HCT116 (cell line): ENCODE results near the gene FAM131C. TPM values are rescaled to one million over a fixed set of nuclear protein-coding genes. Genes with fewer than 3 reads are reported as not detected.

ENCODE experiments used
- ATAC-seq: fragments of 200-7000 bp; cut with Tn5 transposase; 2 replicates; pipeline ENCODE4 v1.9.1; 2020; ENCODE audit warnings: mild to moderate bottlenecking, moderate library complexity
- BruUV-seq: library from RNA; stranded (reverse); fragments of 400-500 nt; replicated peaks from 2 replicates; lab custom pipeline; 2021; lab: Mats Ljungman, UMichigan
- CTCF ChIA-PET: fragments of 300-600 bp; sonication (Branson Sonifier 250); formaldehyde crosslinking; loops from one replicate; lab custom pipeline; 2021; ENCODE audit warnings: antibody characterized with exemption; lab: Charles Lee
- POLR2A ChIA-PET: fragments of 300-600, 350-600 bp; sonication (Branson Sonifier 250); formaldehyde crosslinking; loops from one replicate; lab custom pipeline; 2021; ENCODE audit warnings: antibody characterized with exemption; lab: Charles Lee
- RAD21 ChIA-PET, 2 experiments: fragments of 300-600 bp; sonication (Branson Sonifier 250); formaldehyde crosslinking; loops; one replicate each; lab custom pipeline; 2023; ENCODE audit warnings: low total read pairs in 2 of 2; ENCODE audit not compliant: uncharacterized antibody in 2 of 2, unreplicated experiment in 2 of 2, low non-redundant PET in 1 of 2; lab: Charles Lee
- DNase-seq: peaks from one replicate; pipeline ENCODE4 v3.0.0-alpha.2; 2010; ENCODE audit warnings: low read depth, low spot score
- H2AFZ ChIP-seq: fragments of 200-600 bp; shearing (Covaris generic), sonication (generic); 2 replicates; pipeline ENCODE4 v1.6.1; 2017; ENCODE audit warnings: low read depth, mixed run types, mixed read lengths, antibody characterized with exemption, low read length; ENCODE audit not compliant: poor library complexity, severe bottlenecking
- H3K27ac ChIP-seq: 2 replicates; pipeline ENCODE4 v1.5.1; 2012; ENCODE audit warnings: low read depth, low read length
- H3K27me3 ChIP-seq: fragments of 200-600 bp; sonication (generic); 2 replicates; pipeline ENCODE4 v1.6.1; 2016; ENCODE audit warnings: mixed run types, low read length, mixed read lengths; ENCODE audit not compliant: insufficient read depth
- H3K36me3 ChIP-seq, 2 experiments: fragments of 200-500 bp in 1 of 2; fragments of 200-600 bp in 1 of 2; sonication (Bioruptor generic) in 1 of 2; sonication (generic) in 1 of 2; 2 replicates each; pipeline versions ENCODE4 v1.5.1 to v1.6.1; 2014 to 2016; ENCODE audit warnings: low read length in 2 of 2, inconsistent platforms in 1 of 2, mixed read lengths in 1 of 2, mixed run types in 1 of 2; ENCODE audit not compliant: insufficient read depth in 2 of 2, control insufficient read depth in 1 of 2
- H3K4me1 ChIP-seq, 2 experiments: fragments of 200-600 bp in 1 of 2; sonication (generic) in 1 of 2; 2 replicates each; pipeline versions ENCODE4 v1.5.1 to v1.6.1; 2012 to 2017; ENCODE audit warnings: low read length in 2 of 2, inconsistent platforms in 1 of 2, mild to moderate bottlenecking in 1 of 2, mixed read lengths in 1 of 2, mixed run types in 1 of 2, moderate library complexity in 1 of 2; ENCODE audit not compliant: insufficient read depth in 2 of 2, control insufficient read depth in 1 of 2
- H3K4me2 ChIP-seq: fragments of 200-600 bp; sonication (generic); 2 replicates; pipeline ENCODE4 v1.6.1; 2017; ENCODE audit warnings: mixed run types, low read length, mixed read lengths
- H3K4me3 ChIP-seq, 2 experiments: fragments of 200-600 bp in 1 of 2; sonication (generic) in 1 of 2; replicated peaks in 1 of 2; 2 replicates each; pipeline ENCODE4 v1.5.1; 2011 to 2016; ENCODE audit warnings: low read length in 2 of 2, control low read depth in 1 of 2, low read depth in 1 of 2, mild to moderate bottlenecking in 1 of 2, mixed read lengths in 1 of 2, mixed run types in 1 of 2
- H3K79me2 ChIP-seq: fragments of 200-600 bp; sonication (generic); 2 replicates; pipeline ENCODE4 v1.6.1; 2017; ENCODE audit warnings: mild to moderate bottlenecking, mixed run types, low read length, moderate library complexity, mixed read lengths; ENCODE audit not compliant: insufficient read depth
- H3K9ac ChIP-seq: fragments of 200-600 bp; sonication (generic); 2 replicates; pipeline ENCODE4 v1.6.1; 2016; ENCODE audit warnings: low read length, mixed read lengths
- H3K9me2 ChIP-seq: fragments of 200-600 bp; sonication (generic), shearing (Covaris generic); 2 replicates; pipeline ENCODE4 v1.6.1; 2017; ENCODE audit warnings: mixed run types, mild to moderate bottlenecking, moderate library complexity; ENCODE audit not compliant: insufficient read depth
- H3K9me3 ChIP-seq, 2 experiments: fragments of 200-500 bp in 1 of 2; fragments of 200-600 bp in 1 of 2; sonication (Bioruptor generic) in 1 of 2; sonication (generic) in 1 of 2; 2 replicates each; pipeline ENCODE4 v1.6.1; 2014 to 2017; ENCODE audit warnings: low read length in 2 of 2, mixed read lengths in 2 of 2, inconsistent platforms in 1 of 2, low read depth in 1 of 2, mild to moderate bottlenecking in 1 of 2, mixed run types in 1 of 2, moderate library complexity in 1 of 2; ENCODE audit not compliant: control insufficient read depth in 1 of 2, insufficient read depth in 1 of 2
- H4K20me1 ChIP-seq: fragments of 200-600 bp; sonication (generic), shearing (Covaris generic); 2 replicates; pipeline ENCODE4 v1.6.1; 2017; ENCODE audit warnings: mixed run types, mild to moderate bottlenecking, moderate library complexity; ENCODE audit not compliant: insufficient read depth
- CBX3 ChIP-seq: IDR thresholded peaks from 2 replicates; pipeline ENCODE4 v1.6.1; 2012; ENCODE audit warnings: low read depth
- ELF1 ChIP-seq: IDR thresholded peaks from 2 replicates; pipeline ENCODE4 v1.6.1; 2012; ENCODE audit warnings: low read depth, borderline replicate concordance
- JUND ChIP-seq: IDR thresholded peaks from 2 replicates; pipeline ENCODE4 v1.6.1; 2012
- POLR2AphosphoS5 ChIP-seq: IDR thresholded peaks from 2 replicates; pipeline ENCODE4 v1.6.1; 2011; ENCODE audit warnings: mild to moderate bottlenecking, low read depth, low read length, moderate library complexity
- SP1 ChIP-seq: IDR thresholded peaks from 2 replicates; pipeline ENCODE4 v1.6.1; 2012; ENCODE audit warnings: low read depth
- SRF ChIP-seq: IDR thresholded peaks from 2 replicates; pipeline ENCODE4 v1.6.1; 2012; ENCODE audit warnings: low read depth
- ZBTB33 ChIP-seq: IDR thresholded peaks from 2 replicates; pipeline ENCODE4 v1.6.1; 2011; ENCODE audit warnings: mild to moderate bottlenecking, low read length, moderate library complexity; ENCODE audit not compliant: insufficient replicate concordance; ENCODE audit errors: extremely low read depth
- intact Hi-C: fragments of 100-400 bp; cut with micrococcal nuclease; formaldehyde crosslinking; loops from 2 replicates; pipeline ENCODE4 v1.10.0; 2022
- total RNA-seq: library from RNA; stranded (reverse); gene quantifications from one replicate; pipeline ENCODE4 v1.2.1, GENCODE V29; 2021; ENCODE audit not compliant: unreplicated experiment

Gene FAM131C
- total RNA-seq, 1 experiment from 2014 or later = 11.6 TPM

- no TSS peak for BruUV-seq
- no peaks in the 10 kb centered on the region for H4K20me1 ChIP-seq
- TF ChIP-seq ZBTB33 = no peak
- TF ChIP-seq POLR2AphosphoS5 = no peak
- TF ChIP-seq SP1 = no peak
- no peak for TF ChIP-seq ELF1
- TF ChIP-seq JUND = no peak
- TF ChIP-seq SRF = no peak
- TF ChIP-seq CBX3 = no peak
- TF ChIP-seq, all 23 proteins: peak for 0
- ATAC-seq (no peak), DNase-seq (no peak)
- Histone ChIP-seq H3K9me3 (no peaks in the 10 kb centered on the region), H2AFZ (no peak overlapping the region), H3K27ac (no peak overlapping the region), H3K9me2 (no peaks in the 10 kb centered on the region), H3K27me3 (no peaks in the 10 kb centered on the region), H3K4me2 (no peak overlapping the region), H3K79me2 (no peaks in the 10 kb centered on the region), H3K4me3 (no peak overlapping the region), H3K9ac (no peak overlapping the region), H3K36me3 (no peaks in the 10 kb centered on the region), H3K4me1 (peaks cover 10 to 30% of the 10 kb centered on the region in 2 experiments)
- ChIA-PET RAD21 (no interaction called here), CTCF (no interaction called here), POLR2A (no interaction called here)
- intact Hi-C loops = no loop called here
Measured at GRCh38 chr1:16017076-16017460, 56.4 kb downstream of the FAM131C start.
